ENCODE results near the gene PLCB2. TPM values are rescaled to one million over a fixed set of nuclear protein-coding genes. Genes with fewer than 3 reads are reported as not detected.

The PLCB2 gene
- total RNA-seq, 1 experiment from 2014 or later = 2.9 TPM

DNA sequence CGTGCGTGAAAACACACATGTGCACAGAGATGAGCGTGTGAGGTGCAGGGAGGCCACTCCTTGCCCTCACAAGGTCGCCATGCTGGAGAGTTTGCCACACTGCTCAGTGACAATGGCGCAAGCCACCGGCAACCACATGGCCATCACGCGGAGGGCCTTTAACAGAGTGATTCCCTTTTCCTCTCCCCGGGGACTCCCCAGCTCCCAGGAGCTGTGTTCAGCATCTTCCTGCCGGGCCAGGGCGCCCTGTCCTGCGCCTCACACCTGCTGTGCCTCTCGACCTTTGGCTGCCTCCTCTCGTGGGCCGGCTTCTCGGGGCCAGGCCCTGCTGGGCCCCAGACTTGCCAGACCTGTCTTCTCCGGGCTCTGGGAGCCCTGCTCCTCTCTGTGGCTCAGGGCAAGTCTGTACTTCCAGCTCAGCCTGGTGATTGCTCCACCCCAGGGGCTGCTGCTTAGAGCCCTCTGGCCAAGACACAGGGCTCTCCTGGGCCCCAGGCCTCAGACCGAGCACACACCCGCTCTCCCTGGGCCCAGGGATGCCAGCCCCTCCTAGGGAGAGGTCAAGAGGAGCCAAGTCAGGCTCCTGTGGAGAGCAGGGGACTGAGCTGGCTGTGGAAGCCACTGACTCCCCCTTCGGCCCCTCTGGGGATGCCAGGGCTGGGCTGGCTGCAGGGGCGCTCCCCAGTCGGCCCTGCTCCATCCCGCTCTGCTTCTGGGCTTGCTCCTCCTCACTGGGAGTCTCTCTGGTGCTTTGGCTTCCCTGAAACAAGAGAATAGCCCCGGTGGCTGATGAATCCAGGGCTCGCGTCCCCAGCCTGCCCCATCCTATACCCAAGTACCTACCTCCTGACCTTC, 27.4 kb upstream of the PLCB2 start:
- Histone ChIP-seq H3K9me3 (replicated peaks) (no peaks in the 10 kb centered on the region), H3K4me1 (peaks cover 54% of the 10 kb centered on the region), H3K27me3 (no peaks in the 10 kb centered on the region), H3K4me3 (no peak overlapping the region), H3K27ac (no peak overlapping the region), H3K36me3 (no peaks in the 10 kb centered on the region)
- DNase-seq = no peak

DNA sequence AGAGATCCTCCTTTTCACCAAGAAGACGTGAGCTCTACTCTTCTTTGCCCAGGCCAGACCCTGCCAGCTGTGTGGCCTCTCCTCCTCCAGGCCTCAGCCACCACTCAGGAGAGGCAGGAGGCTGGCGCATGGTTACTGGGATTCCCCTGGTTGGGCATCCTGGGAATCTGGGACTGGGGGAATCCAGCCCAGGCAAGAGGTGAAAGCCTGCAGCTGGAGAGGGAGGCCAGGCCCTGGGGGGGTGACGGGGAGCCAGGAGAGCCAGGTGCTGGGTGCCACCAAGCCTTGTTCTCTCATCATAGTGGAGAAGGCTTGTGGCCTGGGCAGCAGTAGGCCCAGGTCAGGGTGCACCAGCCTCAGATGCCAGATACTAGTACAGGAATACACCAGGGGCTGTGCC, 26.8 kb upstream of the PLCB2 start:
- H3K9me3 ChIP-seq (replicated peaks) = no peaks in the 10 kb centered on the region
- H3K27ac ChIP-seq = no peak overlapping the region
- DNase-seq = no peak
- peaks cover 54% of the 10 kb centered on the region for H3K4me1 ChIP-seq
- no peak overlapping the region for H3K4me3 ChIP-seq
- no peaks in the 10 kb centered on the region for H3K27me3 ChIP-seq
- no peaks in the 10 kb centered on the region for H3K36me3 ChIP-seq

DNA sequence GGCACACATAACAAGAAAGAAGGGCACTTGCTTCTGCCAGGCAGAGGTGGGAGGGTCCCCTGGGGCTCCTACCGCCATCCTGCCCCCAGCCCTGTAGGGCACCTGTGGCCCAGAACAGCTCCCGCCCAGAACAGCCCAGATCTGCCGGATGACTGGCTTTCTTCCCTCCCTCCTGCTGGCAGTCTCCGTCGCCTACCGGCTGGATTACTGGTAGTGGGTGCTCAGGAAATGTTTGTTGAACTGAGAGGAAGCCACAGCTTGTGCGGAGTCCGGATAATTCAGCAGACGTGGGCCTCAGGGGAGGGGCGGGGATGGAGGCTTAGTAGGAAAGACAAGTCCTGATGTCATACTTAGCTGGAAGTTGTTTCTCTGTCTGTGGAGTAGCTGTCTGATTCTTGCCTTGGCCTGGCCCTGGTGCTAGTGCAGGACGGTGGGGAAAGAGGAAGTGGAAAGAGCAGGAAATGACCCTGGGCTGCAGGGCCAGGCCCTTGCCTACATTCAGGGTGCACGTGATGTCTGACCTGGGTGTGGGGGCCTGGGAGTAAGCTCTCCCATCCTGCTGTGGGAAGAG, 26.3 kb upstream of the PLCB2 start:
- Histone ChIP-seq H3K27me3 (no peaks in the 10 kb centered on the region), H3K4me3 (no peak overlapping the region), H3K9me3 (replicated peaks) (no peaks in the 10 kb centered on the region), H3K36me3 (no peaks in the 10 kb centered on the region), H3K4me1 (peaks cover 54% of the 10 kb centered on the region), H3K27ac (no peak overlapping the region)
- DNase-seq = peak; percentile 58

- H3K27me3 ChIP-seq = no peaks in the 10 kb centered on the region
- H3K4me1 ChIP-seq = peaks cover 60% of the 10 kb centered on the region
- no peaks in the 10 kb centered on the region for H3K9me3 ChIP-seq (replicated peaks)
- no peak overlapping the region for H3K4me3 ChIP-seq
- no peak for DNase-seq
- no peak overlapping the region for H3K27ac ChIP-seq
- no peaks in the 10 kb centered on the region for H3K36me3 ChIP-seq
Observed at GRCh38 chr15:40332113-40332781, 24.5 kb upstream of the PLCB2 start.

GRCh38 chr15:40331637-40332036, 23.9 kb upstream of the PLCB2 start:
- H3K36me3 ChIP-seq = no peaks in the 10 kb centered on the region
- no peak overlapping the region for H3K4me3 ChIP-seq
- no peak overlapping the region for H3K27ac ChIP-seq
- no peaks in the 10 kb centered on the region for H3K27me3 ChIP-seq
- H3K9me3 ChIP-seq (replicated peaks) = no peaks in the 10 kb centered on the region
- no peak for DNase-seq
- peaks cover 61% of the 10 kb centered on the region for H3K4me1 ChIP-seq

DNA sequence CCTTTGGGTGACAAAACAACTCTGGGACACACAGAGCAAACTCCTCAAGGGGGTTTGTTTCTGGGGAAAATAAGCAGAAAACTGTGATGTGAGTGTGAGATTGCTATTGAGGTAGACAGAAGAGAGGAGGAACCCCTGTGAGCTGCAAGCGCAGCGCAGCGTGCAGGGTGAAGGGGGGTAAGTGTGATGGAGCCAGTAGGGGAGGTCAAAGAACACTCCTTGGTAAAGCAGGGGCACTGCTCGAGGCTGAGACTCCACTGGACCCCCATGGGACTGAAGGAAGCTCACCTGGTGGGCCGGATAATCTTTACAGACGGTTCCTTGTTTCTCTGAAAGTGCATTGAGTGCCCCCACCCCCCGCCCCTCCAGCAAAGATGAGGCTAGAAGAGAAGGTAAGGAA, 23.3 kb upstream of the PLCB2 start:
- Histone ChIP-seq H3K27ac (no peak overlapping the region), H3K27me3 (no peaks in the 10 kb centered on the region), H3K4me1 (peaks cover 55% of the 10 kb centered on the region), H3K4me3 (no peak overlapping the region), H3K36me3 (no peaks in the 10 kb centered on the region), H3K9me3 (replicated peaks) (no peaks in the 10 kb centered on the region)
- DNase-seq = no peak

DNA sequence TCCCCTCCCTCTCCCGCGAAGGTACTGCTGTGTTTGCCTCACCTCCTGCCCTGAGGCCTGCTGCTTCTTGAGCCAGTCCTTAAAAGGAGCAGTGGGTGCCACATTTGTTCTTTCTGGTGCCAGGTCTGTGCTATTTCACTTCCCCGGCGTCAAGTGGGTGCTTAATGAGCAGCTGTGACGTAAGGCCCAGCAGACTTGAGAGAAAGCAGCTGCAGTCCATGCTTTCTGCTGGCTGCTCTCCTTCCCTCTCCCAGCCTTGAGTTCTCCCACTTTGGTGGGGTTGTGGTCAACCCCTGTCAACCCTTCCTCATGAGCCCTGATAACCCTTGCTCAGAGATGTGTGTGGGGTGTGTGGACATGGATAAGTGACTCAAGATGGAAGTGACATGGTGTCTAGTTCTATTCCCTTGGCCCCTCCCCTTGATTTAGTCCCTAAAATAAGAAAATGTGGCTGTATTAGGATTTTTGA, 22.7 kb upstream of the PLCB2 start:
- Histone ChIP-seq H3K9me3 (replicated peaks) (no peaks in the 10 kb centered on the region), H3K4me1 (peaks cover 49% of the 10 kb centered on the region), H3K36me3 (no peaks in the 10 kb centered on the region), H3K27ac (no peak overlapping the region), H3K27me3 (no peaks in the 10 kb centered on the region), H3K4me3 (no peak overlapping the region)
- peak; percentile 36 to 45 for DNase-seq

- Histone ChIP-seq H3K4me3 (no peak overlapping the region), H3K36me3 (no peaks in the 10 kb centered on the region), H3K27ac (no peak overlapping the region), H3K4me1 (peaks cover 54% of the 10 kb centered on the region), H3K9me3 (replicated peaks) (no peaks in the 10 kb centered on the region), H3K27me3 (no peaks in the 10 kb centered on the region)
- DNase-seq = no peak
Observed at GRCh38 chr15:40329804-40330203, 22.1 kb upstream of the PLCB2 start.

GRCh38 chr15:40328751-40329150, 21.0 kb upstream of the PLCB2 start:
- H3K36me3 ChIP-seq = no peaks in the 10 kb centered on the region
- no peaks in the 10 kb centered on the region for H3K9me3 ChIP-seq (replicated peaks)
- H3K27ac ChIP-seq = peak overlapping the region; percentile 3; the same call in 1 of the 2 replicates
- H3K27me3 ChIP-seq = no peaks in the 10 kb centered on the region
- no peak overlapping the region for H3K4me3 ChIP-seq
- peaks cover 46% of the 10 kb centered on the region for H3K4me1 ChIP-seq
- no peak for DNase-seq

DNA sequence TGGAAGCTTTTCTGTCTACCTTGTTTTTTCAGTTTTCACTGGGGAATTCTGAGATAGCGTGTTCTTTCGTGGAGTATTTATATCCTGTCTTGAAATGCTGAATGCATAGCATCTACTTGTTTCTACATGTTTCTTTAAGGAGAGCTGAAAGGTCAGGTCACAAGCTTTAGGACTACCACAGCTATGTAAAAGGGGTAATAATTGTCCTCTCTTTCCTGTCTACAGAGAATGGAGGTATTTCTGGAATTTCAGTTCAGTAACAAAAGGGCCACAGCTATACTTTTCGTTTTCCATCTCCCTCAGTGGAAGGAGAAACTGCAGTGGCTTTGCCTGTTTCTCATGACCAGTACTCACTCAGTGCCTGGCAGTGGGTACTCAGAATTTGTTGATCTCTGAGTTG, 20.4 kb upstream of the PLCB2 start:
- no peaks in the 10 kb centered on the region for H3K36me3 ChIP-seq
- peak overlapping the region; percentile 3; the same call in 1 of the 2 replicates for H3K27ac ChIP-seq
- H3K27me3 ChIP-seq = no peaks in the 10 kb centered on the region
- peaks cover 45% of the 10 kb centered on the region for H3K4me1 ChIP-seq
- H3K4me3 ChIP-seq = no peak overlapping the region
- H3K9me3 ChIP-seq (replicated peaks) = no peaks in the 10 kb centered on the region
- DNase-seq = no peak

DNA sequence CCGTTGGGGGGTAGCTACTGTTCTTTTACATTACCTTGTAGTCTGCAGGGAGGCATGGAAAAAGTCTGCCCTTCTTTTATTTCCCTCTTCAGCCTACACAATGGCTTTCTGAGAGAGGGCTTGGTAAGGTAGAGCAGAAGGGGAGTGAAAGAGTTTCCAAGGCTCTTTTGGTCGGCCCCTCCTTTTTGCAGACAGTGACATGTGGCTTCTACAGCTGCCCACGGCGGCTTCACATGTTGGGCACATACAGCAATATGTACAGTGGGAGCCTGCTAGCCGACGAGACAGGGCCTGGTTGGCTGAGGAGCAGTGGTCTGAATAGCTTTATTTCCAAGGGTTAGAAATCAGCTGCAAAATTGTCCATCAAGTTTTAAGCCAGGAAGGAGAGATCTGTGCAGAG, 19.7 kb upstream of the PLCB2 start:
- peaks cover 50% of the 10 kb centered on the region for H3K4me1 ChIP-seq
- DNase-seq = no peak
- no peak overlapping the region; the same call in 1 of the 2 replicates for H3K27ac ChIP-seq
- H3K9me3 ChIP-seq (replicated peaks) = no peaks in the 10 kb centered on the region
- no peaks in the 10 kb centered on the region for H3K36me3 ChIP-seq
- H3K4me3 ChIP-seq = no peak overlapping the region
- no peaks in the 10 kb centered on the region for H3K27me3 ChIP-seq

DNA sequence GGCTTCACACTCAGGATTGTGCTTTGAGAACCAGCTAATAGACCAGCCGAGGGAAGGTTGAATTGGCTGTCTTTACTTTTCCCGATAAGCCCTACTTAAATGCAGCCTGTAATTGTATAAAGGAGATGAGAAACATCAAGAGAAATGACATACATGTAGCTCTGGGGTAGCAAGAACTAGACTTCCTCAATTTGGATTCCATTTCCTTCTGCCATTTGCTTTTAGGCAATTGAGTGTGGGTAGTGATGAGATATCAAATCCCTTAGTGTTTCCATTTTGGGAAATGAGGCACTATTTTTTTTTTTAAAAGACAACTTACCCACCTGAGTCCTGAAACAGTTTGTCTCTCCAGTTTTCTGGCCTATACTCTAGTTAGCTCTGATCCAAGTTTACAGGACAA, 18.0 kb upstream of the PLCB2 start:
- H3K4me3 ChIP-seq = no peak overlapping the region
- H3K9me3 ChIP-seq (replicated peaks) = no peaks in the 10 kb centered on the region
- no peaks in the 10 kb centered on the region for H3K36me3 ChIP-seq
- H3K27me3 ChIP-seq = no peaks in the 10 kb centered on the region
- DNase-seq = no peak
- no peak overlapping the region for H3K27ac ChIP-seq
- H3K4me1 ChIP-seq = peaks cover 59% of the 10 kb centered on the region

DNA sequence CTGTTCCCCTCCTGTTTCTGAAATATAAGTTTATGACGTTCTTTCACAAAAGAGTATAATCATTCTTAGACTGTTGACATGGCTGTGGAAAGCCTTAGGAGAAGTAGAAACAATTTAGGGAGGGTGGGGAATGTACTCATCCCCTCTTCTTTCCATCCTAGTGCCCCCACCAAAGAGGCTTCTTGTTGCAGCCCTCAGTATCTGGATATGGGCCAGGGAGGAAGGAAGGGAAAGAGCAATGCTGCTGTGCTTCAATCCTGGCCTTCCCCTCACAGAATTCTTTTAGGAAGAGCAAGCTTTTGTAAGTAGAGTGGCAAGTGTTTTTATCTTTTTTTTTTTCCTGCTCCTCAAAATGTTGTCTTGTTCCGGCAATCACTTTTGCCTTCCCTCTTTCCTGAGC, 17.5 kb upstream of the PLCB2 start:
- H3K36me3 ChIP-seq = no peaks in the 10 kb centered on the region
- H3K4me1 ChIP-seq = peaks cover 60% of the 10 kb centered on the region

GRCh38 chr15:40323953-40324937, 16.5 kb upstream of the PLCB2 start:
- no peaks in the 10 kb centered on the region for H3K9me3 ChIP-seq (replicated peaks)
- peak in 1 of 2 experiments; percentile 46 for DNase-seq
- peak overlapping the region; percentile 46; the same call in 1 of the 2 replicates for H3K27ac ChIP-seq
- no peaks in the 10 kb centered on the region for H3K27me3 ChIP-seq
- peaks cover 54% of the 10 kb centered on the region for H3K4me1 ChIP-seq
- peak overlapping the region; percentile 97 for H3K4me3 ChIP-seq
- no peaks in the 10 kb centered on the region for H3K36me3 ChIP-seq

More for the DNA sequence above, 17.5 kb upstream of the PLCB2 start:
- H3K9me3 ChIP-seq (replicated peaks) = no peaks in the 10 kb centered on the region
- H3K27me3 ChIP-seq = no peaks in the 10 kb centered on the region
- DNase-seq = no peak
- no peak overlapping the region for H3K27ac ChIP-seq
- peak overlapping the region; percentile 97 for H3K4me3 ChIP-seq

Measured in SJCRH30 (cell line).